ENCODE data around the gene RGMB.

The RGMB gene

GRCh38 chr5:98836175-98836574 is 62.7 kb downstream of the RGMB start:
- DNase-seq: no peak

GRCh38 chr5:98839469-98840383 is 66.3 kb downstream of the RGMB start:
- no peak for DNase-seq

GRCh38 chr5:98840946-98841345 is 67.5 kb downstream of the RGMB start:
- no peak for DNase-seq

GRCh38 chr5:98843481-98843880 is 70.0 kb downstream of the RGMB start:
- DNase-seq: no peak

GRCh38 chr5:98844865-98845264 is 71.4 kb downstream of the RGMB start:
- DNase-seq: no peak

- no peak for DNase-seq
Observed at GRCh38 chr5:98845878-98846277, 72.4 kb downstream of the RGMB start.

Data from central memory CD4-positive, alpha-beta T cell (primary cell).